Kidney capillary endothelial cell (primary cell): Measurements from ENCODE around the gene GAD1.

Experiments used
- DNase-seq: peaks from one replicate; pipeline ENCODE4 v3.0.0-alpha.2; 2018; ENCODE audit warnings: low spot score

Gene GAD1

GRCh38 chr2:170846314-170846713 is 29.6 kb downstream of the GAD1 start:
- no peak for DNase-seq

- DNase-seq, result no peak
These were observed 31.0 kb downstream of the GAD1 start for GRCh38 chr2:170847716-170848115.

- no peak for DNase-seq
These were observed 31.9 kb downstream of the GAD1 start for GRCh38 chr2:170848587-170848986.

GRCh38 chr2:170850251-170850650 is 33.6 kb downstream of the GAD1 start:
- no peak for DNase-seq

GRCh38 chr2:170851635-170852034 is 34.9 kb downstream of the GAD1 start:
- DNase-seq, result no peak

GRCh38 chr2:170856066-170856465 is 39.4 kb downstream of the GAD1 start:
- no peak for DNase-seq

GRCh38 chr2:170862286-170862902 is 45.7 kb downstream of the GAD1 start:
- no peak for DNase-seq

GRCh38 chr2:170863087-170863486 is 46.4 kb downstream of the GAD1 start:
- DNase-seq, result no peak

- DNase-seq, result no peak
These were observed 52.3 kb downstream of the GAD1 start for GRCh38 chr2:170869036-170869435.

GRCh38 chr2:170869461-170869860 is 52.8 kb downstream of the GAD1 start:
- no peak for DNase-seq

- peak; percentile 63 for DNase-seq
These were observed 56.5 kb downstream of the GAD1 start for GRCh38 chr2:170873035-170873692.

- DNase-seq, result no peak
These were observed 61.4 kb downstream of the GAD1 start for GRCh38 chr2:170878066-170878465.

GRCh38 chr2:170878505-170878904 is 61.8 kb downstream of the GAD1 start:
- no peak for DNase-seq

- no peak for DNase-seq
These were observed 65.2 kb downstream of the GAD1 start for GRCh38 chr2:170881840-170882239.

- DNase-seq, result no peak
These were observed 66.1 kb downstream of the GAD1 start for GRCh38 chr2:170882758-170883157.

- no peak for DNase-seq
These were observed 67.0 kb downstream of the GAD1 start for GRCh38 chr2:170883683-170884082.

GRCh38 chr2:170885130-170885791 is 68.6 kb downstream of the GAD1 start:
- DNase-seq, result no peak

GRCh38 chr2:170886386-170886785 is 69.7 kb downstream of the GAD1 start:
- no peak for DNase-seq

- no peak for DNase-seq
These were observed 70.8 kb downstream of the GAD1 start for GRCh38 chr2:170887496-170887895.

GRCh38 chr2:170887896-170888295 is 71.2 kb downstream of the GAD1 start:
- no peak for DNase-seq

GRCh38 chr2:170891893-170892292 is 75.2 kb downstream of the GAD1 start:
- DNase-seq, result no peak

GRCh38 chr2:170892391-170892951 is 75.8 kb downstream of the GAD1 start:
- DNase-seq, result no peak
